GM03348 (cell line): ENCODE measurements around the gene CDK10.
"Not testable (repeated sequence)": the region's sequence is repeated elsewhere in the genome, so short reads cannot be mapped to it uniquely, and the experiment has no call there.

Source experiments
- DNase-seq: peaks from one replicate; pipeline ENCODE4 v3.0.0; 2012; ENCODE audit warnings: low spot score

CDK10 gene

DNA sequence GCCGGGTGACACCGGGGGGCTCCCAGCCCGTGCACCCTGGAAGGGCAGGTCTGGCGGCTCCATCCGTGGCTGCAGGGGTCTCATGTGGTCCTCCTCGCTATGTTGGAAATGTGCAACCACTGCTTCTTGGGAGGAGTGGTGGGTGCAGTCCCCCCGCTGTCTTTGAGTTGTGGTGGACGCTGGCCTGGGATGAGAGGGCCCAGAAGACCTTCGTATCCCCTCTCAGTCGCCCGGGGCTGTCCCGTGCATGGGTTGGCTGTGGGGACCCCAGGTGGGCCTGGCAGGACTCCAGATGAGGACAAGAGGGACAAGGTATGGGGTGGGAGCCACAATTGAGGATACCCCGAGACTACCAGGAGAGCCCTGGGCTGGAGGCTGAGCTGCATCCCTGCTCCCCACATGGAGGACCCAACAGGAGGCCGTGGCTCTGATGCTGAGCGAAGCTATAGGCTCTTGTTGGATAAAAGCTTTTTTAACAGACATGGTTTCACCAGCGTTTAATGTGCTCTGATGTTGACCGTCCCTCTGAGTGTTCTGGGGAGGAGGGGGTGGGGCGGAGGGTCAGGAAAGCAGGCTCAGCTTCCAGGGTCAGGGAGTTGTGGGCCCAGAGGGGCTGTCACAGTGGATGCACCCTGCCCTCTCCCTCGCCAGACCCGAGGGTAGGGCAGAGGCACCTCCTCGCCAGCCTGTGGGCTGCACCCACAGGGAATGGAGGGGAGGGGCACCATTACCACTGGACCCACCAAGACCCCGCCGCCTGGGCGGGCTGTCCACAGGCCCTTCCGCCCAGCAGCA, 9.6 kb downstream of the CDK10 start:
- no peak for DNase-seq

DNA sequence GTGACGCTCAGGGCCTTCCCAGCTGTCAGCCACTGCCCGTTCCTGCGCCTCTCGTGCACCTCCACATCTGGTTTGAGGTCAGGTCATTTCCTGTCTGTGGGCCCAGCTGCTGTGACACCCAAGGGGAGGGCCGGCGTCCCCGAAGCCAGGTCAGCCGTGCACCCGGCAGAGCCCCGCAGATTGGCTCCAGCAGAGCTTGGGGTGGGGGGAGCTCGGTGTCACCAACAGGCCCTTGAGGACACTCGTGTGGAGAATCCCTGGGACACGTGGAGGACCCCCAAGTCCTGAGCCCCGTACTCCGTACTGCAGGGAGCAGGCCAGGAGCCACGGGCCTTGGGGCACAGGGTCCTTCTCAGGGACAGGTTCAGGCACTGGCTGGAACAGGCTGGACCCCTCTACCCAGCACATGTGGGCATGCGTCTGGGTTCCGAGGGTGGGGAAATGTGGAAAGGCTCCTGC, 10.2 kb downstream of the CDK10 start:
- no peak for DNase-seq

DNA sequence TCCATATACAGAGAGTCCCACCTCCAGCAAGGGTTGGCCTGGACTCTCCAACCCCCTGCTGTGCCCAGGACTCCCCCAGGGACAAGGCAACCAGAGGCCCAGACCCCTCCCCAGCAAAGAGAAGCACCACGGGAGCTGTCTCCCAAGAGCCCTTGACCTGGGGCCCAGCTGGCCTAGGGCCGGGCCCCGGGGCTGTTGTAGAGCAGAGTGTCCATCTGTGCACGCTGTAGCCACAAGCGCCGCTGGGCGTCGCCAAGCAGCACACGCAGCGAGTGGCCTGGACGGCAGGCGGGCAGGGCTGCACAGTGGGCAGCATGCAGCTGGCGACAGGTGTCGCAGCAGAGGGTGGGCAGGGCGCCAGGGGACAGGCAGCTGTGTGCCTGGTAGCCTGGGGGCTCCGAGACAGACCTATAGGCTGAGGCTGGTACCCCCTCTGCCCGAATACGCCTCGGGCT, 10.7 kb downstream of the CDK10 start:
- no peak for DNase-seq

DNA sequence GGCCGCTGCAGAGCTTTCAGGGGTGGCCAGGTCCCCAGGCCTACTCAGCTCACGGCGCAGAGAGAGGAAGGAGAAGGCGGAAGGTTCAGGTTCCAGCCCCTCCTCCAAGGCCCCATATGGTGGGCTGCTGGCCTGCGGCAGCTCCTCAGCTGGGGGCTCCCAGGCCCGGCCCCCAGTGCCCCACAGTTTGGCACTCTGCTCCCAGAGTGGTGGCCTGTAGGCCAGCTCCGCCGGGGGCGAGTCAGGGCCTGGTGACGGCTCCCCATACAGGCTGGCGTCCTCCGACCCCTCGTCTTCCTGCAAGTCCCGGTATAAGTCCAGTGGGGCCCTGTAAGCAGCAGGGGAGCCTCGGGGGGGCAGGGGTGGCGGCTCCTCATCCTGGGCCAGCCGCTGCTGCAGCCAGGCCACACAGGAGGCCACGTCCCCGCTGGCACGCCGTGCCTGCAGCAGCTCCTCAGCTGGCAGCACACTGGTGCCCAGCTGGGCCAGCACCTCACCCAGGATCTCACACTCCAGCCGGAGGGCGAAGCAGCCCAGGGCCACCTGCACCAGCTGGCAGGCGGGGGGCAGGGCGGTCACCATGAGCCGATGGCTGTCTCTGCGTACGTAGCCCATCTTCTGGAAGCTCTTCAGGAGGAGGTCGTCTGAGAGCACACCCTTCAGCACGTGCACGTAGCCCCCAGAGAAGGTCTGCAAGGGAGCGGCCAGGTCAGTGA, 11.3 kb downstream of the CDK10 start:
- DNase-seq = no peak

DNA sequence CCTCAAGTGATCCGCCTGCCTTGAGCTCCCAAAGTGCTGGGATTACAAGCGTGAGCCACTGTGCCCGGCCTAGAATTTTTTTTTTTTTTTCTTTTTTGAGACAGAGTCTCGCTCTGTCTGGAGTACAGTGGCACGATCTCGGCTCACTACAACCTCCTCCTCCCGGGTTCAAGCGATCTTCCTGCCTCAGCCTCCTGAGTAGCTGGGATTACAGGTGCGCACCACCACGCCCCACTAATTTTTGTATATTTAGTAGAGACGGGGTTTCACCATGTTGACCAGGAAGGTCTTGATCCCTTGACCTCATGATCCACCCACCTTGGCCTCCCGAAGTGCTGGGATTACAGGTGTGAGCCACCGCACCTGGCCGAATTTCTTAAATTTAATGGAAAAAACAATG, 12.2 kb downstream of the CDK10 start:
- not testable (repeated sequence) for DNase-seq

DNA sequence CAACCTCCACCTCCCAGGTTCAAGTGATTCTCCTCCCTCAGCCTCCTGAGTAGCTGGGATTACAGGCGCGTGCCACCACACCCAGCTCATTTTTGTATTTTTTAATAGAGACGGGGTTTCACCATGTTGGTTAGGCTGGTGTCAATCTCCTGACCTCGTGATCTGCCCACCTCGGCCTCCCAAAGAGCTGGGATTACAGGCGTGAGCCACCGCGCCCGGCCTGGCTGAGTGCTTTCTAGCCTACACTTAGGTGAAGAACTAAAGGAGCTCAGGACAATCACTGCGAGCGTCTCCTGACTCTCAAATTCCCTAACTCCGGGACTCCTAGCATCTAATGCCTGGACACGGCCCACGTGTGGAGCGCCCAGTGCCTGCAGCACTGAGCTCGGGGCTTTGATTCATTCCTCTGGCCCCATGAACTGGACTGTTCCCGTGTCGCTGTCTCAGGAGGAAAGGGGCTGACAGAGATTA, 13.2 kb downstream of the CDK10 start:
- not testable (repeated sequence) for DNase-seq

DNA sequence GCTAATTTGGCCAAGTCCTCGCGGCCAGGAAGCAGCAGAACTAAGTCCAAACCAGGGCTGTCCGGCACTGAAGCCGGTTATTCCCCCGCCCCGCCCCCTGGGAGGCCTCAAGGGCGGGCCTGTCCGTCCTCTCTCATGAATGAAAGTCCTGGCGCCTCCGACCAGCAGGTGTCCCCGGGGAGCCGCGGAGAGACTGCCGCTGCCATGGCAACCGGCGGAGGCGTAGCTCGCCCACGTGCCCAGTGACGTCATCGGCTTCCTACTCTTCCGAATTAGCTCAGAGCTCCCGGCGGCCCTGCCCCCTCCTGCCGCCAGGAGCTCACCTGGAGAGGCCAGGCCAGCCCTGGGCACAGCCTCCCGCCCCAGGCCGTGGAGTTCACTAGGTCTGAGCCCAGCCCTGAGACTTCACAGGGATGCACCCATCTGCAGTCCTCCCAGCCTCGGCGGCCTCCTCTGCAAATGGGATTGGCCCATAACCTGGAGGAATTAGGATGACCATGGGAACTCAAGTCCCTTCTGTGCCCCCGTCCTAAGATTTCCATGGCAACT, 13.7 kb downstream of the CDK10 start:
- DNase-seq = peak; percentile 98

DNA sequence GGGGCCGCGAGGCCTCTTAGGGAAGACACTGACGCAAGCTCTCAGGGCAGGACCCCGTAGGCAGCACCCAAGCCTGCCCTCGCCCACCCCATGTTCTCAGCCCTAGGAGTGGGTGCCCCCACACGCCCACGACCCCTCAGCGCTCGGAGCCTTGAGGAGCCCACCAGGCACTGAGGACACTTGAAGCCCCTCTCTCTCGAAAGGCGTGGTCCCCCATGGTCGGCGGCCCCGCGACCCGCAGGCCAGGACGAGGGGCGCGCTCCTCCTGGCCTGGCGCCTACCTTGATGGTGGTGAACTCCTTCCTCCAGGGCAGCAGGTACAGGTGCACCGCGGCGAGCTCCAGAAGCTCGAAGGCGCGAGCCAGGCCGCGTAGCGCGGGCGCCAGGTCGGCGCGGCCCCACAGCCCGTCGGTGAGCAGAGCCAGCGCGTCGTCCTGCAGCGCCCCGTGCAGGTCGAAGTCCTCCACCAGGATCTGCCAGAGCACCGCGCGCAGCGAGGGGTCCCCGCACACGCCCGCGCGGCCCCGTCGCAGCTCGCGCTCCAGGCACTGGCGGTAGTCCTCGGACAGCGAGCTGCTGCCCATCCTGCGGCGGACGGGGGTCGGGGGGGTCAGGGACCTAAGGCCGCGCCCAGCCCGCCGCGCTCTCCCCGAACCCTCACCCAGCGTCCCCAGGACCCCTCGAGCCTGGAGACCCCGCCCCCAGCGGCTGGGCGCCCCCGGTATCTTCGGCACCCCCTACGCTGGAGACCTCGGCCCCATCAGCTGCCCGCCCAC, 14.3 kb downstream of the CDK10 start:
- peak; percentile 55 for DNase-seq

DNA sequence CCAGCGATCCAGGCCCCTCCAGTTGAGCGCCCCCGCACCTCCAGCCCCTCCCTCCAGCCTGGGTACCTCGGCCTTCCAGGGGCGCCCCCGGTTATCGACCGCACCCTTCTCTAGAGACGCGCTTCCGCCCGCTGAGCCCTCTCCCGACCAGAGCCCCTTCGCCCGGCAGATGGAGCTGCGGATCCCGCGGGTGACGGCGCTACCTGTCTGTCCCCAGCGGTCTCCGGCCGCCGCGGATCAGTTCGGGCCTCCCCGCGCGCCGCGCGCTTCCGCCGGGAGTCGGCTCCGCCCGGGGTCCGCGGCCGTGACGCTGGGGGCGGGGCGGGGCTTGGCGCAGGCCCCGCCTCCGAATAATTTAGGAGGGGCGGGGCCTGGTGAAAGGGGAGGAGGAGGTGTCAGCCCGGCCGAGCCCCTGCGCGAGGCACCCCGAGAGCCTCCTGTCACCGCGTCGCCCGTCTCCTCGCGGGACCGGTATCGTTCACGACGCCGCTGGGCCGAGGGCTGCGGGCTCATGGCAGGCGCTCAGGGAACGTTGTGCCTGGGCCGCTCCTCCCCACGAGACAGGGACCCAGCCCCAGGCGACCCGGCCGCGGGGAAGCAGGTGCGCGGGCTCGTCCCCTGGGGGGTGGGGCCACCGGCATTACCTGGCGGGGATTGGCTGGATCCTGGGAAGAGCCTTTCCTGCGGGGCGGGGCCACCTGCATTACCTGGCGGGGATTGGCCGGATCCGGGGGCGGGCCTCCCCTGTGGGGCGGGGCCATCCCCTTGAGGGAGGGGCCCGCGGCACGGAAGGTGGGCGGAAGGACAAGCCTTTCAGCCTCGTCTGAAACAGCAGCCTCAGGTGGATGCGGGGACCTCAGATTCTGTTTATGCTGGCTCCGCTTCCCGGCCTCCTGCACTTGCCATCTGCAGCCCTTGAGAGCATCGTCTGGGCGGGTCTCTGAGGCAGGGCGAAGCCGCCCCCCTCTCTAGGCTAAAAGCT, 15.2 kb downstream of the CDK10 start, which contains the start of gene SPATA2L:
Gene SPATA2L (minus strand): TSS at position 281 of the 982 bp plus-strand sequence. CDS start 473 bp downstream, outside the sequence.
- peak; percentile 96 for DNase-seq

DNA sequence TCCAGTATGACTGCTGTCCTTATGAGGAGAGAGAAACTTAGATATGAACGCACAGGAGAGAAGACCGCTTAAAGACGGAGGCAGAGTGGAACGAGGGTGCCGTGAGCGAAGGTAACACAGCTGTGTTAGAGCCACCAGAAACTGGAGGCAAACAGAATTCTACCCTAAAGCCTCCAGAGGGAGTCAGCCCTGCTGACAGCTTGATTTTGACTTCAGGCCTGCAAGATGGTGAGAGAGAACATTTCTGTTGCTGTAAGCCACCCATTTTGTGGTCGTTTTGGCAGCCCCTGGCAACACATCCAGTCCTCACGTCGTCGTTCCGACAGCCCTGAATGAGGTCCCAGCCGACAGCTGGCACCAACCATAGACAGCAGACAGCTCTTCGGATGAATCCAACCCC, 17.8 kb downstream of the CDK10 start:
- DNase-seq = no peak

DNA sequence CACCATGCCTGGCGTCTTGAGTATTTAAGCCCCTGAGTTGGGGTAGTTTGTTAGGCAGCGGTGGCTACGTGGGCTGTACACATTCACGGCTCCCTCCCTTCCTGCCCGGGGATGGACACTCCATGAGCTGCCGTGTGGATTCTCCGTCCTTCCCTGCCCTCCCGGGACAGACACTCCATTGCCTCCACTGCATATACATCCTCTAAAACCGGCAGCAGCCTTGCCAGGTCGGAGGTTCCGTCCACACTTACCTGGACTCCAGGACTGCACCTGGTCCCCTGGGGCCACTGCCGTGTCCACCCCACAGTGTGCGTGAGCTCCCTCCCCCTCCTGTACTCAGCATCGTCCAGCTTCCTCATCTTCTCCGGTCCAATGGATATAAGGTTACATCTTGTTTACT, 18.5 kb downstream of the CDK10 start:
- DNase-seq = no peak

DNA sequence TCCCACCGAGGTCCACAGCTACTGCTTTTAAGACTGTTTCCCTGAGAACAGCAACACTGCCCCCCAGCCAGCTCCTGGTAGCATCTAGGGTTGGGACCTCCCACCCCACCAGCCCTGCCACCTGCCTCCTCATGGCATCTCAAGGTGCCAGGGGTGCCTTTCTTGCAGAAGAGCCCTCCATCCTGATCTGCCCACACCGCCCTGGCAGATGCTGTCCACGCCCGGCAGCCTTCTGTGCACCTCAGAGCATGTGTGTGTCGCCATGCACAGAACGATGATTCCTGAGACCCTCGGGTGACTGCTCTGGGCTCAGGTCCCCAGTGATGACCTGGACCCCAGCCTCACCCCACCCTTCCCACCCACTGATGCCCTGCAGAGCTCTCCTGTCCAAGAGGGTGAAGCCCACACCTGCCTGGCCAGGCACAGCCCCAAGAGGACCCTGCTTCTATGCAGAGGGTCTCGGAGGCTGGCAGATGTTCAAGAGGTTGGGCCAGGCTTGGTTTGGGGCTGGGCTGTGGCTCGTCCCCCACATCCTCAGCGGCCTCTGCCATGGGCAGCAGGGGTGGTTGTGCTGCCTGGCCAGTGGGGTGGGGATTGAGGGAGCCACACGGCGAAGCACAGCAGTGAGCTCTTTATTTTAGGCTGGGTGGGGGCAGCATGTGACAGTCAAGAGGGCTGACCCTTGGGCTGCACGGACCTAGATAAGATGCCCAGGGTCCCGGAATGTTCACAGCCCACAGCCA, 20.2 kb downstream of the CDK10 start:
- no peak for DNase-seq

DNA sequence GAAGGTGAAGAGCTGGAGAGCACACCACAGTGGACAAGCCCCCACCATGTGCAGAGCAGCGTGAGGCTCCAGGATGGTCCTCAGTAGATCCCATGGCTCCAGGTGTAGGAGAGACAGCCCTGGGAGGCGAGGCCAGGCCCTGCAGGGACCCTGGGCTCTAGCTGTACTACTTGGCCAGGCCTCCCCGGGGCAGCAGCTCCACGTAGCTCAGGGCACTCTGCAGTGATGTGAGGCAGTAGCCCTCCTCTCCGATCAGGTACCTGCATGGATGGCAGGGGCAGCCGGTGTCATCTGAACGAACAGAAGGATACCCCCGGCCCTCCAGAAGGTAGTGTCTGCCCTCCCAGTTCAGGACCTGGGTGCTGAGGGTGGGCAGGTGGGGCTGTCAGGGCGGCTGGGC, 21.2 kb downstream of the CDK10 start:
- DNase-seq = no peak

DNA sequence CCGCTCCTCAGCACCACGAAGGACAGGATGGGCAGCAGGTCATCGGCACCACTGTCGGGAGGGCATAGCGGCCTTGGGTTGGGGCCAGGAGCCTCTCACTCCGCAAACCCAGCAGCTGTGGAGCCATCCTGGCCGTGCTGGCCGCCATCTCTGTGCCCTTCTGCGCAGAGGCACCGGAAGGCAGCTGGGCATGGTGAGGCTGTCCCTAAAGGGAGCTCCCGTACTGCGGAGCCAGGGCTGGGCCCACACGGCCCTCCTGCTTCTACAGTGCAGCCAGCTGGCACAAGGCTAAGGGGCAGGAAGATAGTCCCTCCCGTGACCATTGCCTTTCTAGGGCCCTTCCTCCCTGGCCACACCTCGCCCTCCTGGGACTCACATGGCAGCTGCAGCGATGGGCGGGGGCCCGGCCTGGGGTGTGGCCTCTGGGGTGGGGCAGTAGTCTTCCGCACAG, 22.0 kb downstream of the CDK10 start:
- no peak for DNase-seq

DNA sequence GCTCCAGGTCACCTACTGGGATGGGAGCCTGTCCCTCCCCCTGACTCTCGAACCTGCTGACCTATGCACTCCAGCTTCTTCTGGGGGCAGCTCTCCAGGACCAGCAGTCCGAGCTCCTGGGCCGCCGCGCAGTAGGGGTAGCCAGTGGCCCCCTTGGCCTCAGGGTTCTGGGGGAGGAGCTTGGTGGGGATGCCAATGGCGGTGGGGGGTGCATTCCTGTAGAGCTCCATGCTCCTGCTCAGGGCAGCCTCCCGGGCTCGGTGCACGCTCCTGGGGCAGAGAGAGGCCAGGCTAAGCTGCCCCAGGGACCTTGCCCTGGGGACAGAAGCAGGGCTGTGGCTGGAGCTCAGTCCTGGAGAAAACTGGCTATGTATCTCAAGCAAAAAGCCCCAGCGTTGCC, 22.7 kb downstream of the CDK10 start:
- DNase-seq = no peak

DNA sequence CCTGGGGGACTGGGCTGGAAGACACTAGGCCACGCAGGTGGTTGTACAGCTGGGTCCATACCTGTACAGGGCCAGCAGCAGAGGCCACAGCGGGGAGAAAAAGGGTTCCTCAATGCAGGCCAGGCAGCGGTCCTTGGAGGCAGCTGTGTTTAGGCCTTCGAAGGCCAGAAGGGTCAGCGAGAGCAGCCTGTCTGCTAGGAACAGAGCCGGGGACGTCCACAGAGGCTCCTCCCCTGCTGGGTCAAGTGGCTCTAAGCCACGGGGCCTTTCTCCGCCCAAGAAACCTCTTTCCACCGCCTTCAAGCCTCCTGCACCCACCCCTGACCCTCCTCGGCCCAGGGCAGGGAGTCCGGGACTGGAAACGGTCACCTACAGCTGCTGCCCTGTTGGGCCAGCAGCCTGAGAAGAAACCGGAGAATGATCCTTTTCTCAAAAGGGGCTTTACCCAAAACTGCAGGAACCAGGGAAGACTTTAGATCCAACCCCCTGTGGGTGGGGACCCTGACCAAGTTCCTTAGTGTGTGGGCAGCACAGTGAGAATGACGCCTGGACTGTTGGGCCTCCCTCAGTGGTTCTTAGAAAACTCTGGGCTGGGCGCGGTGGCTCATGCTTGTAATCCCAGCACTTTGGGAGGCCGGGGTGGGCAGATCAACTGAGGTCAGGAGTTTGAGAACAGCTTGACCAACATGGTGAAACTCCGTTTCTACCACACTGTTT, 23.4 kb downstream of the CDK10 start:
- no peak for DNase-seq

DNA sequence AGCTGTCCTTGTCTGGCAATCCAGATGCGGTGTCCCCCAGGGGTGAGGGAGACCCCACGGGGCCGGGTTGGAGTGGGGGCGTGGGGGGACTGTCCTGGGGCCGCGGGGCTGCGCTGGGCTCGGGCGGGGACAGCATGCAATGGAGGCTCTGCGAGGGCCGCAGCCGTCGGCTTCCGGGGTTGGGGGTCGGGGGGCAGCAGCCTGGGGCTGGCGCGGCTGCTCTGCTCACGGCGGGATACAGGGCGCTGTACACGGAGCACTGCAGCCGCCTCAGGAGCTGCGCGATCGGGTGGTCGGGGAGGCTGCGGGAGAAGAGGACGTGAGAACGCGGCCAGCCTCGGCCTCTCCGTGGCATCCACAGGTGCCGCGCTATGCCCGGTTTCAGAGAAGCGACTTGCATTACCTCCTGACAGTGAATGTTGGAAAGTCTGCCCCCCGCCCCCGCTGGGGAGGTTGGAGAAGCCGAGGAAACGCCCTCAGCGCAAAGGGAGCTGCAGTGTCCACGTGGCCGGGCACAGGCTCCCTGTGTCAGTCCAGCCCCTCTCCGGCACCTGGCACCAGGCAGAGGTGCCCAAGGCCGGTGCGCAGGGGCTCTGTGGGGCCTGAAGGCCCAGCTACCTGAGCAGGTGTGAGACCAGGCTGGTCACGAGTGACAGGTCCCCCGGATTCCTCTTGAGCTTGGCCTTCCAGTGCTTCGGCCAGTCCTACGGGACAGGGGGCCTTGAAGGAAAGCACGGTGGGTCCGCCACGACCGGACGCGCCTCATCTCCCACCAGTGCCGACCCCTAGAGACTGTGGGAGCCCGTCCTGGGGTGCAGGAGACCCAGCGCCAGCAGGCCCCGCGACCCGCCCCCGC, 24.4 kb downstream of the CDK10 start:
- DNase-seq = no peak

DNA sequence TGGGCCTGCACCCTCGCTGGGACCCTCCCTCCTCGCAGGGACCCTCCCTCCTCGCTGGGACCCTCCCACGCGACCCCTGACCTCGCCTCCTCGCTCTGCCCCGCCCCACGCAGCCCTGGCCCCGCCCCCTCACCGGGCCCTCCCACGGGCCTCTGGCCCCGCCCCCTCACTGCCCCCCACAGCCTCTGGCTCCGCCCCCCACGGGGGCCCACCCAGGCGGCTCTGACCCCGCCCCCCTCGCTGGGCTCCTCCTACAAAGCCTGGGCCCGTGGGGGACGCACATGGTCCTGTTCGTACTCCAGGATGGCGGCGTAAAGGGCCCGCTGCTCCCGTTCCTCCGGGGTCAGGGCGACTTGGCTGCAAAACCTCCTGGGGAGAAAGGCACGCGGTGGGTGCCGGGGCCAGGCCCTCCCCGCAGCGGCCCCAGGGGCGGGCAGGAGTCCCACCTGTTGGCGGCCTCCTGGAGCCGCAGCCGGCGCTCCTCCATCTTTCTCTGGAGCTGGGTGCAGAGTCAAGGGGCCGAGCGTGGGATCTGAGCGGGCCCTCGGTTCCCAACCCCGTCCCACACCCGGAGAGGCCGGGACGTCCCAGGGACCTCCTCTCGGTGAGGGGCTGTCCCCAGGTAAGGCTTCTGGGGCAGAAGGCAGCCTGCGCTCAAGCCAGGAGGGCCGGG, 25.2 kb downstream of the CDK10 start:
- DNase-seq = peak; percentile 90
